Measurements from ENCODE around the gene MSL3B.
"Not testable (repeated sequence)": the region's sequence is repeated elsewhere in the genome, so short reads cannot be mapped to it uniquely, and the experiment has no call there.

MSL3B gene

DNA sequence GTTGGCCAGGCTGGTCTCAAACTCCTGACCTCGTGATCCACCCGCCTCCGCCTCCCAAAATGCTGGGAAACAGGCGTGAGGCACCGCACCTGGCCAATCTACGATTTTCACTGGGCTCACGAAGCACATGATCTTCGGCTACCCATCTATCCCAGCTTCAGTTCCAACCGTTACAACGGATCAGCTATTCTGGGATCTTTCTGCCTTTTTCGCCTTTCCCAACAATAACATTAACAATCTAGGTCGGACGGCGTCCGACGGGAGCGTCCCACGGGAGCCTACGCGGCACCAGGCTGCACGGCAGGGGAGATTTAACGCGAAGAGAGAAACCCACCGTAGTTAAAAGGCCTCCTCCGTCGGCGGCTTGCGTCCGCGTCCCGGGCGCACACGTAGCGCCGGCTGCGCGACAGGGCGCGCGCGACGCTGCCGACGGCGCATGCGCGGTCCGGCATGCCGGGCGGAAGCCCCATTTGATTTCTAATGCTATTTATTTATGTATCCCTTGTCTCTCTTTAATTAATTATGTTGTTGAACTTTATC lies at the start of gene MSL3B:
TSS of gene MSL3B (minus strand) at position 394 of the 540 bp plus-strand sequence.
- DNase-seq, result peak; percentile 74

DNA sequence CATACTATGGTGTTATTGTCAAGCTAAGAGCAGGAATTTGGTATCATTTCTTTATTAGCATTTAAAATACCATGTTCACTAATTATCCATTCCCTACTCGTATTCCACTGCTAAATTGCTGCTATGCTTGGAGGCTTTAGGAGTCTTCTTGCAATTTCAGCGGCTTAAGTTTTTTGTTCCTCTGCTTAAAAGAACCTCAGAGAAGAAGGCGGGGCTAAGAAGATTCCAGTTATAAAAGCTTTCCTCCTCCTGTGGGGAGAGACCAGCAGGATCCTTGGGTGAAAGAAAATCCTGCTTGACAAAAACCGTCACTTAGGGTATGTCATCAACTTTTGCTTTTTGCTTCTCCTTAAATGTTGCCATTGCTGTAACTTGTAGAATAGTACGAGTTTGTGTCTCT lies 48.9 kb upstream of the MSL3B start, which contains the start of gene TRPM8:
TSS of gene TRPM8 (plus strand) at position 258 of the 400 bp plus-strand sequence. CDS start 9,165 bp downstream, outside the sequence.
- no peak for DNase-seq

DNA sequence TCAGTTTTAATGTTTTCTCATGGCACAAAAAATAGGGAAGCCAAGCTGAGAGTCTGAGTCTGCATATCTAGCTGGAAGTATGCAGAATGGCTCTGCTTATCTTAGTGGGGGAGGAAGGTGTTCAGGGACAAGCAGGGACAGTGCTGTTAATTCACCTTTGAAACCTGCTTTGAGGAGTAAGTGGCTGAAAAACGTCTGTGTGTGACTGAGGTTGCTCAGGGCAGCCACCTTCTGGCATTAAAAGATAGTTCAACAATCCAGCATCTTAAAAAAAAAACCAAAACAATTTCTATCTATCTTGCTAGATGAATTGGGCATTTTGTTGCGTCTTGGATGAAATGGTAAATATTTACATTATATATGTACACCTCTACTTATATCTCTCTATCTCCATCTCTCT lies 46.9 kb upstream of the MSL3B start:
- peak; percentile 16 for DNase-seq

- peak; percentile 62 for DNase-seq
Observed at GRCh38 chr2:233912691-233913423, 44.7 kb upstream of the MSL3B start.

DNA sequence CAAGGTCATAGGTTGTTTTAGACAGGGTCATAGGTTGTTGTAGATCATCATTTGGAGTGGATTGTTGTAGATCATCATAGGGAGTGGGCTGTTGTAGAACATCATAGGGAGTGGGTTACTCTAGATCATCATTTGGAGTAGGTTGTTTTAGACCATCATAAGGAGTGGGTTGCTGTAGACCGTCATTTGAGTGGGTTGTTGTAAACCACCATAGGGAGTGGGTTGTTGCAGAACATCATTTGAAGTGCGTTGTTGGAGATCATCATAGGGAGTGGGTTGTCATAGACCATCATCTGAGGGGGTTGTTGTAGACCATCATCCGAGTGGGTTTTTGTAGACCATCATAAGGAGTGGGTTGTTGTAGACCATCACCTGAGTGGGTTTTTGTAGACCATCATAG lies 39.4 kb upstream of the MSL3B start:
- DNase-seq, result no peak

DNA sequence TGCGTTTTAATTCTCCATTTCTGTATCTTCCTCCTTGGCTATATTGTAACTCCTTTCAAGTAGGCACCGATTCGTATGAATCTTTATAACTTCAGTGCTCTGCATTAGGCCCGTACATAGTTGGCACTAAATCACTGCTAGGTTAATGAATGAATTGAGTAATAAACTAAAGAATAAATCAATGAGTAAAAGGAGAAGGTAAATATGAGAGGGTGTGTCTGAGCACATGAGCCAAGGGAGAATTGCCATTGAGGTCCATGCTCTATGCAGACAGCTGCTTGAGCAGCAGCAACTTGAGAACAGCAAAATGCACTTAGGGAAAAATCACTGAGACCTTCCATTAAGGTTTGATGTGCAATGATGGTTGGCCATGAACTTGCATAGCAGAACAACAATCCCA lies 37.8 kb upstream of the MSL3B start:
- DNase-seq, result no peak

DNA sequence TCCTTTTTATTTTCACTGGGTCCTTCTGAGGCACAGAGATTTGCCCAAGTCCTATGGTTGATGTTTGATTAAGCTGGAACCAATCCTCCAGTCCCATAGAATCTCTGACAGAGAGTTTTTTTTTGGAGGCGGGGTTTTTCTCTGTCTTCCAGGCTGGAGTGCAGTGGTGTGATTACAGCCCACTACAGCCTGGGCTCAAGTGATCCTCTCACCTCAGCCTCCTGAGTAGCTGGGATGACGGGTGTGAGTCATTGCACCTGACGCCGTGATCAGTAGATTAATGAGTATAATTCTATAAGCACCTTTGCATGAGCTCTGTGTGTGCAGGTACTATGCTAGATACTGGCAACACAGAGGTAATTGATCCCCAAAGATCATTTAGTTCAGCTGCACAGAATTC lies 33.7 kb upstream of the MSL3B start:
- DNase-seq, result no peak

DNA sequence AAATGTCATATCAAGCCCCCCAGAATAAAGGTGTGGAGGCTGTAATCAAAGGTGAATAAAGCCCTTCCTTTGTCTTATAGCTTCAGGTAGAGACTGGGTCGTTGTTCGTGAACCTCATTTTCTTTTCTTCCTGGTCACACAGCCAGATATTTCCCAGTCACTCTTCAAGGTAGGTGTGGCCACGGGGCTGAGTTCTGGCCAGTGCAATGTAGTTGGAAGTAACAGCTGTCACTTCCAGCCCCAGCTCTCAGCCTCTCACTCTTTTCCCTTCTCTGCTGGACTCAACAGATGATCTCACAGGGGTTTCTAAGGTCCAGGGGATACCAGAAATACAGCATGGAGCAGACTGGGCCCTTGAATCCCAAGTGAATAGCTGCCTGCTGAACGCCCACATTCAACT lies 33.2 kb upstream of the MSL3B start:
- DNase-seq, result no peak

- not testable (repeated sequence) for DNase-seq
Observed at GRCh38 chr2:233896253-233896652, 28.1 kb upstream of the MSL3B start.

GRCh38 chr2:233892793-233893192 lies 24.6 kb upstream of the MSL3B start:
- no peak for DNase-seq

DNA sequence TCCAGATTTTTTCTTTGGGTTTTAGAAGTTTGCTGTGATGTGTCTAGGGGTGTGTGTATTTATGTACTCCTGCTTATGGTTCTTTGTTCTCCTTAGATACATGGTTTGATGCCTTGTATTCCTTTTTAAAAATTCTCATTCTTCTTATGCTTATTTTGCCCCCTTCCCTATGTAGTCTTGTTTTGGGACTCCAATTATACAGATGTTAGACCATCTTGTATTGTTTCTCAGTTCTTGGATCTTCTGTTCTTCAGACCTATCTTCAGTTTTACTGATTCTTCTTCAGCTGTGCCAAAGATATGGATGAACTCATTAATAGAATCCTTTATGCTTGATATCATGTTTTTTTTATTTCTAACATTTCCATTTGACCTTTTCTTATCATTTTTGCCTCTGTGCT lies 14.2 kb upstream of the MSL3B start:
- DNase-seq, result no peak

- peak; percentile 25 for DNase-seq
Observed at GRCh38 chr2:233872125-233872524, 3.9 kb upstream of the MSL3B start.

- no peak for DNase-seq
Observed at GRCh38 chr2:233871432-233871831, 3.2 kb upstream of the MSL3B start.

- no peak for DNase-seq
Observed at GRCh38 chr2:233866479-233866878, 1.7 kb downstream of the MSL3B start.

DNA sequence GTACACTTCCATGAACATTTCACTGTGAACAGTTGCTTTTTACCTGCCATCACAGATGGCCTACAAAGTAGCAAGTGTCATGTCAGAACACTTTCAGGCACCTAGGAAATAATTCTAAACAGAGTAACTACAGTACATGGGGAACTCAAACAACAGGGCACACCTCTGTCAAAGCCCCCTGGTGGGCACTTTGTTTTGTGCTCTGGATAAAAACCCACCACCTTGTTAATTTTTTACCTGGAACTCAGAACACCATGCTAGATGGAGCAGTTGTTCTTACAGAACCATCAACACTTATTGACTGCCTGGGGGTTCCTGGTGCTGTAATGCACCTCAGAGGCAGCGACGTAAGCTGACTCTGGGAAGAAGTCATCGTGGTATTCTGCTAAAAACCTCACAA lies 2.3 kb downstream of the MSL3B start:
- peak; percentile 39 for DNase-seq

- no peak for DNase-seq
Observed at GRCh38 chr2:233862261-233862768, 5.9 kb downstream of the MSL3B start.

DNA sequence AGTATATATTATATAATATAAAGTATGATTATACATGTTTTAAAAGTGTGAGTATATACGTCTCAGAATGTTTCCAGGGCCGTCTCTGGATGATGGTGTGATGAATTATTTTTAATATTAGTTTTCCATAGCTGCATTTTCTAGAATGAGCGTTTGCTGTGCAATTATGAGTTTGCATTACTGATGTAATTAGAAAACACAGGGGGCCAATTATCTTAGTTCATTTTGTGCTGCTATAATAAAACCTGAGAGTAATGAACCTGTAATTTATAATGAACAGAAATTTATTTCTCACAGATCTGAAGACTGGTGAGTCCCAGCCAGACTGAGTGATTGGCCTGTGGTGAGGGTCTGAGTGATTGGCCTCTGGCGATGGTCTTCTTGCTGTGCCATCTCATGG lies 9.9 kb downstream of the MSL3B start:
- DNase-seq, result no peak

DNA sequence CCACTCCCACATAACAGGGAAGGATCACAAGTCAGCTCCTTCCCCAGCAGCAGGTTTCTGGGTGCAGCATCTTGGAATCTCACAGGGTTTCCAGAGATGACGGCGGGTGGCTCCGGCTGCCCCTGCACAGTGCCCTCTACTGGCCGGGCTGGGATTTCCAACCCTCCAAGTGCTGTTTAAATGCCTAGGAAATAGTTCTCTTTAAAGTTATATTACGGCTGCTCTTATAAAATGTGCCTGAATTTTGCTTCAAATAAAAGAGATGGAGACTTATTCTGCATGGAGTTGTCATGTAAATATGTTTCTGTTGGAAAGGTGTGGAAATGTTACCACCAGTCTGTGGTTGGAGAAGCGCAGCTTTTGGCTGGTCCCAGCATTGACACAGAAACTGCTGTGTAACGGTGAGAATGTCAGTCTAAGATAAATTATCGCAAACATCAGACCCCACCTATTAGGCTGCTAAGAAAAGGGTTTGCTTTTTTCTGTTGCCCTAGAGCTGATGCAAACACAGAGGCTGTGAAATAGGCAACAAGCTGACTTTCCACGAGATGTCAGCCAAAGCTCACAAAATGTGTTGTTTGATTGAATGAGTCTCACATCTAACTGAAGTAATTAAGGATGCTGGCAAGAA lies 10.6 kb downstream of the MSL3B start:
- DNase-seq, result peak; percentile 92

DNA sequence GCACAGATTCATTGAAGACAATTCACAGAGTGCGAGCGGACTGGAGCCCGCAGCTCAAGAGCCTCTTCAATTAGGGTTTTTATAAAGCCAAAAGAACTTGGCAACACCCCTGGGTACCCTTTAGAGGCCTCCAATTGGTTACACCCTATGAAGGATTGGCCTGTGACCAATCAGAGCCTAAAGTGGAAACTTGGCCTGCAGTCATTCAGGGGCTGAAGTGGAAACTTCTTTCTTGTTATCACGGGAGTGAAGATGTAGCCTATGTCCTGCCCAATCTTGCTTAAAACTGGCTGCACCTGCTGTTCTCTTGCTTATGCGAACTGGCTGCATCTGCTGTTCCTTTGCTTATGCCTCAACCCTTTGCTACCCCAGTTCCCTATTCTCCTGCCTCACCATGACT lies 12.0 kb downstream of the MSL3B start:
- DNase-seq, result peak; percentile 73

DNA sequence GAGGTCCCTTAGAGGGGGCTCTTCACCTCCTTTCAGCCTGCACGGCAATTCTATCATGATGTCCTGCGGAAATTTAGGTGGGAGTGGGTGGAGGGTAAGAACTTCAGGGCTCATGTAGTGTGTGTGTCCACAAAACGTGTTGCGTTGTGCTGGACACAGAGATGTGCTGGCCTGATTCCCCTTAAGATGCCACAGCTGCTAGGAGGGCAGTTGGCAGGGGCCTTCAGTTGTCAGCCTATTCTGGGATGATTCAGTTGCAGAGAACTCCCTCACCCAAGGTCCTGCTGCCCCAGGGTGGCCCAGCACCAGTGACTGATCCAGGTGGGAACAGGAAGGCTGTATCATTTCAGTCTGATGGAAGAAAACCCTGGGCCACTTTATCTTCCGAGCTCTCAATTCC lies 12.8 kb downstream of the MSL3B start:
- no peak for DNase-seq

- DNase-seq, result peak; percentile 99
Observed at GRCh38 chr2:233854241-233854981, 13.8 kb downstream of the MSL3B start, which contains the start of gene HJURP. Gene HJURP (minus strand): TSS chr2:233854535. CDS start chr2:233854500, 35 bp downstream.

- no peak for DNase-seq
Observed at GRCh38 chr2:233853883-233854240, 14.3 kb downstream of the MSL3B start.

DNA sequence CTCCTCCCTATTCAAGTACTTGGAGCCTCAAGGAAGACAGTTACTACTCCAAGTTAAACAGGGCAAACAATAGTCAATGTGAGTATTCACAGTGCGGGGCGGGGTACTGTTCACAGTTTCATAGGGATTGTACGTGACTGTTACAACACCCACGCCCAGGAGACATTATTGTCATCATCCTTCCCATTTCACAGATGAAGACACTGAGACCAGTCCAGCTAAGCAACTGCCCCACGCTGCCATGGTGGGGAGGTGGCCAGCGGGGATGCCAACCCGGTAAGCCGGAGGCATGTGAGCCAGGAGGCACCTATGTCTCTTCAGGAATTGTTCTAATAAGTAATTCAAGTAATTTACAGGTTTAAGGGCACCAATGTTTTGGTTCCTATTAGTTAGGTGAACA lies 14.8 kb downstream of the MSL3B start:
- DNase-seq, result peak; percentile 42

All from hematopoietic multipotent progenitor cell treated with erythropoietin and hydrocortisone succinate and interleukin-3 and kit ligand, for 6 days (in vitro differentiated cells).